Hematopoietic multipotent progenitor cell treated with erythropoietin and hydrocortisone succinate and interleukin-3 and kit ligand, for 17 days (in vitro differentiated cells): ENCODE results near the gene KPNA2.
A peak's percentile ranks its signal among the peaks of the same experiment; 100 is the strongest.
"Not testable (repeated sequence)": the region's sequence is repeated elsewhere in the genome, so short reads cannot be mapped to it uniquely, and the experiment has no call there.

Experiments
- DNase-seq: peaks from one replicate; pipeline ENCODE4 v3.0.0-alpha.2; 2015; ENCODE audit warnings: low spot score

Gene KPNA2

GRCh38 chr17:68020409-68020756 lies 15.2 kb upstream of the KPNA2 start:
- DNase-seq: no peak

- not testable (repeated sequence) for DNase-seq
These were observed 14.7 kb upstream of the KPNA2 start for GRCh38 chr17:68020791-68021190.

GRCh38 chr17:68021963-68022362 lies 13.6 kb upstream of the KPNA2 start:
- no peak for DNase-seq

- DNase-seq: not testable (repeated sequence)
These were observed 13.0 kb upstream of the KPNA2 start for GRCh38 chr17:68022547-68022946.

- no peak for DNase-seq
These were observed 5.9 kb upstream of the KPNA2 start for GRCh38 chr17:68029512-68030215.

- no peak for DNase-seq
These were observed 1.7 kb upstream of the KPNA2 start for GRCh38 chr17:68033636-68034451.

- DNase-seq: no peak
These were observed 1.1 kb upstream of the KPNA2 start for GRCh38 chr17:68034452-68034776.

- no peak for DNase-seq
These were observed 408 bp upstream of the KPNA2 start for GRCh38 chr17:68035131-68035522.

- DNase-seq: peak; percentile 69
These were observed 991 bp downstream of the KPNA2 start for GRCh38 chr17:68036304-68037147.

- no peak for DNase-seq
These were observed 11.8 kb downstream of the KPNA2 start for GRCh38 chr17:68047153-68047846.

- DNase-seq: not testable (repeated sequence)
These were observed 12.5 kb downstream of the KPNA2 start for GRCh38 chr17:68047890-68048542.

- DNase-seq: no peak
These were observed 13.5 kb downstream of the KPNA2 start for GRCh38 chr17:68048996-68049395.

- DNase-seq: not testable (repeated sequence)
These were observed 14.4 kb downstream of the KPNA2 start for GRCh38 chr17:68049812-68050437.

GRCh38 chr17:68051321-68052312 lies 16.1 kb downstream of the KPNA2 start:
- DNase-seq: not testable (repeated sequence)

- DNase-seq: no peak
These were observed 17.3 kb downstream of the KPNA2 start for GRCh38 chr17:68052810-68053209.

GRCh38 chr17:68053231-68054013 lies 17.9 kb downstream of the KPNA2 start:
- no peak for DNase-seq

- DNase-seq: no peak
These were observed 18.9 kb downstream of the KPNA2 start for GRCh38 chr17:68054296-68054900.

GRCh38 chr17:68057531-68057952 lies 22.0 kb downstream of the KPNA2 start:
- no peak for DNase-seq

GRCh38 chr17:68060336-68060735 lies 24.8 kb downstream of the KPNA2 start:
- DNase-seq: no peak
